Upper lobe of left lung (tissue), 6 donors: ENCODE data around the gene IRF2. TPM values are rescaled to one million over a fixed set of nuclear protein-coding genes. Genes with fewer than 3 reads are reported as not detected.

ENCODE experiments used
- ATAC-seq, 2 donors: fragments of 200-7000 bp; cut with Tn5 transposase; one replicate each; pipeline ENCODE4 v1.9.1; 2022; ENCODE audit warnings: mild to moderate bottlenecking in 2 of 2, moderate library complexity in 2 of 2; ENCODE audit not compliant: low FRiP score in 2 of 2
- DNase-seq, 2 donors: peaks; one replicate each; pipeline ENCODE4 v3.0.0-alpha.2; 2019 to 2020
- H3K27ac ChIP-seq, 4 donors: fragments of 200-600 bp; sonication (generic); one replicate each; pipeline ENCODE4 v1.5.1; 2016 to 2019
- H3K27me3 ChIP-seq, 4 donors: fragments of 200-600 bp; sonication (generic); one replicate each; pipeline ENCODE4 v1.5.1; 2017 to 2019
- H3K36me3 ChIP-seq, 4 donors: fragments of 200-600 bp; sonication (generic); one replicate each; pipeline ENCODE4 v1.5.1; 2016 to 2019
- H3K4me1 ChIP-seq, 4 donors: fragments of 200-600 bp; sonication (generic); one replicate each; pipeline ENCODE4 v1.5.1; 2018 to 2019
- H3K4me3 ChIP-seq, 4 donors: fragments of 200-600 bp; sonication (generic); one replicate each; pipeline ENCODE4 v1.5.1; 2017 to 2019; ENCODE audit warnings: mild to moderate bottlenecking in 2 of 4, moderate library complexity in 1 of 4
- H3K9me3 ChIP-seq, 4 donors: fragments of 200-600 bp; sonication (generic); one replicate each; pipeline ENCODE4 v1.5.1; 2018 to 2019
- CTCF ChIP-seq, 6 experiments: fragments of 450-650 bp in 4 of 6; fragments of 200-600 bp in 2 of 6; sonication (generic) in 2 of 6; IDR thresholded peaks; one replicate each; pipeline ENCODE4 v1.5.1; 2016 to 2019; ENCODE audit warnings: antibody characterized with exemption in 6 of 6
- EP300 ChIP-seq, 4 donors: sonication (generic); formaldehyde crosslinking; IDR thresholded peaks; one replicate each; pipeline ENCODE4 v1.5.1; 2017; ENCODE audit warnings: antibody characterized with exemption in 4 of 4, control low read depth in 2 of 4
- POLR2A ChIP-seq, 4 donors: fragments of 450-650 bp; IDR thresholded peaks; one replicate each; pipeline ENCODE4 v1.5.1; 2016 to 2017; ENCODE audit warnings: antibody characterized with exemption in 4 of 4, mild to moderate bottlenecking in 2 of 4
- POLR2AphosphoS5 ChIP-seq, 2 donors: sonication (generic); formaldehyde crosslinking; IDR thresholded peaks; one replicate each; pipeline ENCODE4 v1.5.1; 2017; ENCODE audit warnings: antibody characterized with exemption in 2 of 2
- WGBS, 2 donors: methylation state at CpG; one replicate each; pipeline ENCODE4 v1.1.5; 2017 to 2018; 5-methylcytosine and 5-hydroxymethylcytosine counted together
- total RNA-seq, 6 donors: library from RNA; depleted of rRNA in 4 of 6; stranded (reverse); fragments of >200 nt in 4 of 6; gene quantifications; one replicate each; pipeline versions ENCODE4 v1.1.0 to v1.2.1, GENCODE V29; 2016 to 2021
- donor health status: DM: no; HTN: no; CAD: no; lungs with moderate emphysema.
- donor health status: DM: no; HTN: yes; CAD: no; lungs with severe emphysema.

Gene IRF2
- total RNA-seq, 6 donors from 2014 or later = 25.5 to 46.1 (median 41.7) TPM

DNA sequence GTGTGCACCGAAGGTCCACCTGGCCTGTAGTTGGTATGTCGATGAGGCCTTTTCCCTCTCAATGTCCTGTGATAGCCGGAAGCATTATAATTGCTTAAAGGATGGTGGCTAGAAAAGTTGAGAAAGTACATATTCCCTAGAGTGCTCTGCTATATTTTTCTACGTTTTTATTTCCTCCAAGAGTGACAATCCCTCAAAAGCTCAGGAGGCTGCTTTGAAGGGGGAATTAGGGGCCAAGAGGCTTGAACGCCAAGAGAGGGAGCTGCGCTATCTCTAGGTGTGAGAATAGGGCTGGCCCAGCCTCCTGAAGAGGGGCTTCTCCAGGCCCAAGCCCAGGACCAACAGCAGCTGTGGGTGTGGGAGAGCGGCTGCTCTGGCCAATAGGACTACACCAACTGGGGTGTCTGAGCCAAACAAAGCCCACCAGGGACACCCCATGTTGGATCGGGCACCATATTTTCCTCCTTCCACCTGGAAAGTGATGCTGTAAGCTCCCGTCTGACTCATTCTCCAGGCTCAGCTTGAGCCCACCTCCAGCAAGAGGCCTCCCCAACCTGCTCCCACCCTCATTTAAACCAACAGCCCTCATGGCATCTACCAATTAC is 124.0 kb downstream of the IRF2 start:
- WGBS, 2 donors = 96% methylated on average over 9 of the region's 9 CpGs
- H3K27ac ChIP-seq = peak overlapping the region in 3 of 4 donors; percentile 84 to 87 (median 86)

DNA sequence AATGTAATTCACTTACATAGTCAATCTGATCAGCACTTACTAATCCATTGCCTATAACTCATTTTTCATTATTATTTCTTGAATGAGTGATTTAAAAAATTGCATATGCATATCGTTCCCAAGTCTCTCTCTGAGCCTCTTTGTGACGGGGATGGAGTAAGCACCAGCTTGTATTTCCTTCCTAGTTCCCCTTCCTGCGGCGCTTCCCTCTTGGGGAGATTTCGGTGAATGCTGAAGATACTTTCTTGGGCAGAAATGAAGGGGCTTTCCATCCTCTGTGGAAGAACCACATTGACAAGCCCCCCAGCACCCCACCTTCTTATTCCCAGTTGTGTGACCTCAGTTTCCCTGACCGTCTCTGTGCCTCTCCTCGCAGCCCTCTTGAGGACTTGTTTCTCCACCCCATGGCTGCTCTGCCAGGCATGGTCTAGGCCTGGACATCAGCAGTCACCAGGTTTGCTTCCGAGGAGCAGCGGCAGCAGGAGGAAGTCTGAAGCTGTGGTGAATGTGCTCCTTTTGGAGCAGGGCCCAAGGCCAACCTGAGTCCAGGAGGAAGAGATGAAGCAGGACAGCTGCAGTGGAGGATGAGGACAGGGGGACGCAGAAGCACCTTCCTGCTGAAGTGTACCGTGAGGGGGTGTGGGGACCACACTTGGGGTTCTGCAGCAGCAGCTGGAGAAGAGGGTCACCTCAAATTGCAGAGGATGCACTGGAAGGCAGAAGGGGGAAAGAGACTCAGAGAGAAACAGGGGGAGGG is 124.9 kb downstream of the IRF2 start:
- H3K9me3 ChIP-seq = no peaks in the 10 kb centered on the region
- DNase-seq (no peak), ATAC-seq (no peak)
- peaks cover 44 to 57% (median 50%) of the 10 kb centered on the region in 4 donors for H3K4me1 ChIP-seq
- no peaks in the 10 kb centered on the region for H3K36me3 ChIP-seq
- no peaks in the 10 kb centered on the region for H3K27me3 ChIP-seq
- peak overlapping the region; percentile 84 to 87 (median 86) for H3K27ac ChIP-seq
- WGBS, 2 donors = 71 to 76% methylated on average over 11 of the region's 11 CpGs
- no peak for TF ChIP-seq EP300 (IDR thresholded peaks at IDR 0.05)
- TF ChIP-seq POLR2A (IDR thresholded peaks at IDR 0.05) = no peak
- TF ChIP-seq POLR2AphosphoS5 (IDR thresholded peaks at IDR 0.05) = no peak
- no peak for TF ChIP-seq CTCF (IDR thresholded peaks at IDR 0.05)
- no peak overlapping the region for H3K4me3 ChIP-seq

More for the DNA sequence above, 124.0 kb downstream of the IRF2 start:
- no peak for TF ChIP-seq EP300 (IDR thresholded peaks at IDR 0.05)
- TF ChIP-seq POLR2AphosphoS5 (IDR thresholded peaks at IDR 0.05) = no peak
- TF ChIP-seq POLR2A (IDR thresholded peaks at IDR 0.05) = no peak
- no peak for TF ChIP-seq CTCF (IDR thresholded peaks at IDR 0.05)
- no peaks in the 10 kb centered on the region for H3K36me3 ChIP-seq
- H3K4me3 ChIP-seq = no peak overlapping the region
- no peaks in the 10 kb centered on the region for H3K27me3 ChIP-seq
- no peak for DNase-seq
- H3K9me3 ChIP-seq = no peaks in the 10 kb centered on the region
- peaks cover 43 to 57% (median 50%) of the 10 kb centered on the region in 4 donors for H3K4me1 ChIP-seq
- no peak for ATAC-seq

DNA sequence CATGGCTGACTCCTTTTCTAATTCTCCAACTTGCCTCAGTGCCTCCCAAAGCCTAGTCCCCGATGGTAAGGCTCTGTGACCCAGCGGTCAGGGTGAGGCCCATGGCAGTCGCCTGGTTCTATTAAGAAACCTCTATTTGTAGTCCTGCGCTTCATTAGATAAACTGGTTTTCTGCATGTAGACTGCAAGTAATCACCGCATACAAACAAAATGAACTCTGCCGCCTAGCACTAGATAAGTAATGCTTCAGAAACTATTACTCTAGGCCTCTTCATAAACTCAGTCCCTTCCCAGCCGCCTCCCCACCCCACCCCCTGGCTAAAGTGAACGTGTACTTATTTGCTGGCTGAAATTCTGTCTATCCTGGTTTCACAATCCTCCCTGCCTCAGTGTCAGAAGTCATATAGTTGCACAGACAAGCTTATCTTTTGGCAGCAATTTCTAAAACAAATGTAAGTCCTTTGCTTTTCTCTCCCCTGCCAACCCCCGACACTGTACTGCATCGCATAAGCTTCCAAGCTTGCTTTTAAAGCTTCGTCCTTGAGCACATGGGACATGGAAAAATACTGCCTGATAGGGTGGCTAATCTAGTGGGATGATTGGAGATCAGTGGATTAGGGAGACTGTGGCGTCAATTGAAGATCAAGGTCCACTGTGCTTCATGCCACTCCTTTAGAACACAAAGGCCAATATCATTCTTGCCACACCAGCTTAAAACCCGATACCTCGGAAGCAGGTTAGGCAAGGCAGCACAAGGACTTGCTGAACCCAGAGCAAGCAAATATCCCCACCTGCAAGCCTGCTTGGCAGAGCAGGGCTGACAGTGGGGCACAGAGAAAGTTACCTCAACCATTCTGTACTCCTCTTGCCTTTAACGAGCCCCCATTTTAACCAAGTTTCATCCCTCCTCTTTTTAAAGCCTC is 125.8 kb downstream of the IRF2 start:
- no peak overlapping the region for H3K4me3 ChIP-seq
- H3K4me1 ChIP-seq = peaks cover 44 to 61% (median 51%) of the 10 kb centered on the region in 4 donors
- no peaks in the 10 kb centered on the region for H3K36me3 ChIP-seq
- H3K27ac ChIP-seq = peak overlapping the region; percentile 84 to 87 (median 86)
- peak; percentile 12 to 14 for ATAC-seq
- H3K27me3 ChIP-seq = no peaks in the 10 kb centered on the region
- no peaks in the 10 kb centered on the region for H3K9me3 ChIP-seq
- peak in 1 of 2 donors; percentile 70 for DNase-seq
- no peak for TF ChIP-seq EP300 (IDR thresholded peaks at IDR 0.05)
- no peak for TF ChIP-seq POLR2A (IDR thresholded peaks at IDR 0.05)
- no peak for TF ChIP-seq POLR2AphosphoS5 (IDR thresholded peaks at IDR 0.05)
- no peak for TF ChIP-seq CTCF (IDR thresholded peaks at IDR 0.05)
- 50 to 57% methylated on average over 15 of the region's 15 CpGs for WGBS, 2 donors

GRCh38 chr4:184347251-184348239 is 126.8 kb downstream of the IRF2 start:
- Histone ChIP-seq H3K27ac (peak overlapping the region; percentile 84 to 87 (median 86)), H3K4me3 (no peak overlapping the region), H3K36me3 (no peaks in the 10 kb centered on the region), H3K27me3 (no peaks in the 10 kb centered on the region), H3K9me3 (no peaks in the 10 kb centered on the region), H3K4me1 (peaks cover 50 to 66% (median 53%) of the 10 kb centered on the region in 4 donors)
- 44 to 45% methylated on average over 14 to 16 of the region's 16 CpGs for WGBS, 2 donors
- peak in 1 of 2 donors; percentile 67 for DNase-seq
- TF ChIP-seq EP300 (IDR thresholded peaks at IDR 0.05) = no peak
- no peak for TF ChIP-seq CTCF (IDR thresholded peaks at IDR 0.05)
- TF ChIP-seq POLR2AphosphoS5 (IDR thresholded peaks at IDR 0.05) = peak; percentile 20 to 38
- TF ChIP-seq POLR2A (IDR thresholded peaks at IDR 0.05) = peak in 1 of 4 donors; percentile 36
- peak; percentile 63 to 74 for ATAC-seq
